NB4 (cell line): ENCODE measurements around the gene PHPT1.
A peak's percentile ranks its signal among the peaks of the same experiment; 100 is the strongest.

Source experiments
- DNase-seq: peaks from one replicate; pipeline ENCODE4 v3.0.0; 2010; ENCODE audit warnings: low read depth
- H3K4me3 ChIP-seq: one replicate; pipeline ENCODE4 v1.5.1; 2011; ENCODE audit warnings: mild to moderate bottlenecking, low read depth, low read length, moderate library complexity
- CTCF ChIP-seq: IDR thresholded peaks from one replicate; pipeline ENCODE4 v1.5.1; 2012; ENCODE audit warnings: low read depth, low read length
- MAX ChIP-seq: IDR thresholded peaks from 2 replicates; pipeline ENCODE4 v1.6.1; 2011; ENCODE audit warnings: low read depth, low read length
- MYC ChIP-seq: IDR thresholded peaks from 2 replicates; pipeline ENCODE4 v1.6.1; 2011; ENCODE audit warnings: low read depth, low read length
- POLR2A ChIP-seq: IDR thresholded peaks from 2 replicates; pipeline ENCODE4 v1.6.1; 2011; ENCODE audit warnings: mild to moderate bottlenecking; ENCODE audit not compliant: insufficient read length; ENCODE audit errors: extremely low read depth

Gene PHPT1

GRCh38 chr9:136808075-136808805 lies 41.0 kb upstream of the PHPT1 start:
- TF ChIP-seq CTCF (no peak), MAX (no peak), POLR2A (no peak), MYC (no peak)
- DNase-seq, result peak; percentile 39
- H3K4me3 ChIP-seq, result peak overlapping the region; percentile 67

GRCh38 chr9:136808806-136809158 lies 40.4 kb upstream of the PHPT1 start:
- peak; percentile 42 for DNase-seq
- TF ChIP-seq POLR2A, result no peak
- no peak for TF ChIP-seq MAX
- TF ChIP-seq CTCF, result no peak
- no peak for TF ChIP-seq MYC
- peak overlapping the region; percentile 67 for H3K4me3 ChIP-seq

GRCh38 chr9:136814725-136815421 lies 34.3 kb upstream of the PHPT1 start:
- H3K4me3 ChIP-seq, result no peak overlapping the region

GRCh38 chr9:136815422-136815782 lies 33.8 kb upstream of the PHPT1 start:
- H3K4me3 ChIP-seq, result no peak overlapping the region
- TF ChIP-seq MAX, result no peak
- TF ChIP-seq MYC, result no peak
- TF ChIP-seq POLR2A, result no peak
- TF ChIP-seq CTCF, result no peak
- no peak for DNase-seq

More at GRCh38 chr9:136814725-136815421, 34.3 kb upstream of the PHPT1 start:
- no peak for DNase-seq
- TF ChIP-seq CTCF (no peak), POLR2A (no peak), MAX (no peak), MYC (no peak)

- no peak for TF ChIP-seq POLR2A
- TF ChIP-seq CTCF, result no peak
- no peak for TF ChIP-seq MAX
- no peak for TF ChIP-seq MYC
- no peak overlapping the region for H3K4me3 ChIP-seq
- DNase-seq, result no peak
Measured at GRCh38 chr9:136820971-136821825, 28.0 kb upstream of the PHPT1 start.
